ENCODE results near the gene ROBO1.

The ROBO1 gene

DNA sequence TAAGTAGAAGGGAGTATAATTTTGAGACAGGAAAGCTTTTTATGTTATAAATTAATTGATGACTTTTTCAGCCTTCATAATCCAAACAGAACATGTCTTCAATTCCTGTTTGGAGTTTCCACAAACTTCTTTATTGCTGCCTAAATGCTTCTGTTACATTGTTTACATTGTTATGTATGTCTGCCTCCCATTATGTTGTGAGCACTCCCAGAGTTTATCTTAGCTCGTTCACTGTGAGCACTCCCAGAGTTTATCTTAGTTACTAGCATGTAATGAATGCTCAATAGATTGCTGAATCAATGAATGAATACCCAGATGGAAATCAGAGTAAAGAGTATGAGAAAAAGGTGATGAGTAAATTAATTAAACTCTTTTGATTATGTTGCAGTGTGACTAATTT, 1178.0 kb downstream of the ROBO1 start:
- DNase-seq, result no peak

DNA sequence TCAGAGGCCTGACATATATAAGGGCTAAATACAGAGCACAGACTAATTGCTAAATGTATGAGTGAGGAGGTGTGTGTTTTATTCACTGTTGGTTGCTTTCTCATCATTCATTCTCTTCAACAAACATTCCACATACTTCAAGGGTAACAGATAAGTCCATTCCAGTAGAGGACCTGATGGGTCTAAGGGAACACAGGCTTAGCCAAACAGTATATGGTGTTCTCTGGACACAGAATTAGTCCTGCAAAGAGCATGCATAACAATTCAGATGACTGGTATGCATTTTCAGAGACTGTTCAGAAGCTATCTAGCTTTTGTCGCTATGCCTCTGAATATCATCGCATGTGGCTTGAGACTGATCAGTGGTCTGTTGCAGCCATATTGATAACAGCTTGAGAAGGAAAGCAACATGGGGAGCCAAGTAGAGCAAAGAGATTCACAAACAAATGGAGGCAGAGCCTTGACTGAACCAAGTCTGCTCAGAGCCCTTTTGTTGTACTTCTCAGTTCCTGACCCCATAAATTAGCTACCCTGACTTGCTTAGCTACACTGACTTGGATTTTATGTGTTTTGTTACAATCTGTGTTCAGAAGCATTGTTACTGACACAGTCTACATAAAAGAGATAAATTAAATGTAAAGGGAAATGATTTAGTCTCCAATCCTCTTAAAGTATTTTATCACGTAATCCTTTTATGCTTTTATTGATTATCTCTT, 1178.7 kb downstream of the ROBO1 start:
- DNase-seq, result no peak

GRCh38 chr3:78580681-78581080, 1187.1 kb downstream of the ROBO1 start:
- DNase-seq, result no peak

GRCh38 chr3:78571486-78571885, 1196.3 kb downstream of the ROBO1 start:
- DNase-seq, result no peak

DNA sequence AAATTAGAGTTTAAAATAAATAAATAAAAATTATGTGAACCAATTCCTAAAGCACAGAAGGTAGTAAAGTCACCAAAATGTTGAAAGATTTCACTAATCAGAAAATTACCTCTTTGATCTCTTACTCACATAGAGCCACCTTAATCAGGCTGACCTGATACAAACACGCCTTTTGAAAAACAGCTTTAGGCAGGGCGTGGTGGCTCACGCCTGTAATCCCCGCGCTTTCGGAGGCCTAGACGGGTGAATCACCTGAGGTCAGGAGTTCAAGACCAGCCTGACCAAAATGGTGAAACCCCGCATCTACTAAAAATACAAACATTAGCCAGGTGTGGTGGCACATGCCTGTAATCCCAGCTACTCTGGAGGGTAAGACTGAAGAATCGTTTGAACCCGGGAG, 1197.3 kb downstream of the ROBO1 start:
- DNase-seq, result no peak

DNA sequence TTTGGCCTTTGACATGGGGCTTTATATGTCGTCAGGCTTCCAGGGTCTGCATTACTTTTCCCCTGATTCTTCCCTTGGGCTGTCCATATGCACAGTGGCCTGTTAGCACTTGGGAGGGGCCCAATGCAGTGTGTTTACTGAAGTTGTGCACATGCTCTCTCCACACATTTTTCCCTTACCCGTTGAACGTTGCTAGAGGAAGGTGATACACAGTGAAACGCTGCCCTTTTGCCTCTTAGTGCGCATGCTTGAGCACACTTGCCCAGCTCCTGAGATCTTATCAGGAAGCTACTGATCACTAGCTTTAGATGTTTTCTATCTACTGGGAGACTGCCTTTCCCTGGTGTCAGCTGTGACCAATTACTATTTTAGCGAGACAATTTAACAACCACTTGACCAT, 1198.0 kb downstream of the ROBO1 start:
- DNase-seq, result no peak

GRCh38 chr3:78565712-78566111, 1202.1 kb downstream of the ROBO1 start:
- DNase-seq, result no peak

GRCh38 chr3:78562328-78562727, 1205.5 kb downstream of the ROBO1 start:
- DNase-seq, result no peak

Measured in NCI-H2171 treated with DMSO at 0.1 percent for 48 hours (cell line).